Esophagus squamous epithelium (tissue), 5 donors: ENCODE measurements around the gene ATP8A1. TPM values are rescaled to one million over a fixed set of nuclear protein-coding genes. Genes with fewer than 3 reads are reported as not detected.

ENCODE experiments used
- DNase-seq: peaks from one replicate; lab custom pipeline; 2025; lab: John Stamatoyannopoulos, UW
- H3K27ac ChIP-seq, 4 donors: fragments of 200-600 bp; sonication (generic); one replicate each; pipeline ENCODE4 v1.5.1; 2016 to 2019; ENCODE audit warnings: mild to moderate bottlenecking in 1 of 4
- H3K27me3 ChIP-seq, 4 donors: fragments of 200-600 bp; sonication (generic); 1 replicate in 3 of 4; 2 replicates in 1 of 4; pipeline versions ENCODE4 v1.5.1 to v1.6.0; 2017 to 2021; ENCODE audit warnings: antibody characterized with exemption in 1 of 4
- H3K36me3 ChIP-seq, 3 donors: fragments of 200-600 bp; sonication (generic); one replicate each; pipeline ENCODE4 v1.5.1; 2016 to 2019
- H3K4me1 ChIP-seq, 3 donors: fragments of 200-600 bp; sonication (generic); one replicate each; pipeline ENCODE4 v1.5.1; 2017 to 2019
- H3K4me3 ChIP-seq, 4 donors: fragments of 200-600 bp; sonication (generic); 1 replicate in 3 of 4; 2 replicates in 1 of 4; pipeline ENCODE4 v1.5.1; 2016 to 2019; ENCODE audit warnings: mild to moderate bottlenecking in 2 of 4, moderate library complexity in 1 of 4
- H3K9me3 ChIP-seq, 3 donors: fragments of 200-600 bp; sonication (generic); one replicate each; pipeline ENCODE4 v1.5.1; 2016 to 2019
- CTCF ChIP-seq, 6 experiments: fragments of 450-650 bp in 4 of 6; fragments of 200-600 bp in 2 of 6; sonication (generic) in 2 of 6; IDR thresholded peaks; one replicate each; pipeline ENCODE4 v1.5.1; 2016 to 2019; ENCODE audit warnings: antibody characterized with exemption in 6 of 6, mild to moderate bottlenecking in 4 of 6, moderate library complexity in 4 of 6
- POLR2A ChIP-seq, 4 donors: fragments of 450-650 bp; IDR thresholded peaks; one replicate each; pipeline ENCODE4 v1.6.1; 2017; ENCODE audit warnings: antibody characterized with exemption in 4 of 4, mild to moderate bottlenecking in 4 of 4, moderate library complexity in 3 of 4
- WGBS, 2 donors: methylation state at CpG; one replicate each; pipeline ENCODE4 v1.1.5; 2018; 5-methylcytosine and 5-hydroxymethylcytosine counted together
- intact Hi-C: fragments of 100-400 bp; cut with DNase I; formaldehyde crosslinking; loops from one replicate; pipeline ENCODE4 v1.15.0; 2022
- total RNA-seq, 4 donors: library from RNA; depleted of rRNA; stranded (reverse); fragments of >200 nt; gene quantifications; one replicate each; pipeline ENCODE4 v1.1.0, GENCODE V29; 2016
- donor health status: DM: yes; HTN: yes; CAD: no.

The ATP8A1 gene
- total RNA-seq, 4 donors from 2014 or later = 1.9 to 11.8 (median 3.3) TPM

DNA sequence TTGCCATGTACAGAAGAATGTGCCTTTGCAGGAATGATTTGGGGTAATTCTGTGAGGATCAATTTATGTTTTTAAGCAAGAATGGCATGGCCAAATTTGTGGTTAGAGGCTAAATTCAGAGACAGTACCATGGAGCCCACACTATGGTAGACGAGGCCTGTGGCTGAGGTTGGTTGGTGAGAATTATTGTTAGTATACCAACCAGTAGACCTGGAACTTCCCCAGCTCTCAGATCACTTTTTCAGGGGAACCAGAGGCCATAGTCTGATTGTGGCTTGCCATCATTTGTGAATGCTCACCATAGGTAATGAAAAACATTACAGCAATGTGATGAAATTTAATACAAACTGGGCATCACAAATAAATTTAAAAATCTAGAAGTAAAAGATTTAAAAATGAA, 203.3 kb downstream of the ATP8A1 start:
- H3K27me3 ChIP-seq = no peaks in the 10 kb centered on the region
- TF ChIP-seq POLR2A (IDR thresholded peaks at IDR 0.05) (no peak), CTCF (IDR thresholded peaks at IDR 0.05) (no peak)
- intact Hi-C loops = no loop called here
- no peak for DNase-seq
- H3K27ac ChIP-seq = no peak overlapping the region
- 61 to 75% methylated on average over 1 of the region's 1 CpG for WGBS, 2 donors
- H3K4me3 ChIP-seq = no peak overlapping the region
- no peaks in the 10 kb centered on the region for H3K4me1 ChIP-seq
- no peaks in the 10 kb centered on the region for H3K36me3 ChIP-seq
- no peaks in the 10 kb centered on the region for H3K9me3 ChIP-seq

DNA sequence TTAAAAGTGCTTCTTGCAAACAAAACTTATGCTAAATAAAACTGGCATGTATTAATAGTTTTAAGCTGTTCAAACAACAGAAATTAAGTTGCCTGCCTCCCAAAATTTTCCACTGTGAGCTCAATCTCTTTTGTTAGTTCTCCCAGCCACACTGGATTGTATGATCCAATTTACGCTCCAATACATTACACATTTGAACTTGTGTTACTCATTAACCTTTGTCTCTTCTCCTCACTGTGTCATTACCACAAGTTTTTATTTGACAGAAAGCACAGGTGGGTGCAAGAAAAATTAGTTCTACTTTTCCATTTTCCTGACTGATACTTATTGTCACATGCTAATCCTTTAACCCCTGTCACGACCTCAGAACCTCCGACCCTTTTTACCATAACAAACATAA, 204.1 kb downstream of the ATP8A1 start:
- no peaks in the 10 kb centered on the region for H3K4me1 ChIP-seq
- no peaks in the 10 kb centered on the region for H3K27me3 ChIP-seq
- 75 to 76% methylated on average over 3 of the region's 3 CpGs for WGBS, 2 donors
- H3K36me3 ChIP-seq = no peaks in the 10 kb centered on the region
- no peak overlapping the region for H3K27ac ChIP-seq
- DNase-seq = no peak
- intact Hi-C loops = no loop called here
- no peak for TF ChIP-seq CTCF (IDR thresholded peaks at IDR 0.05)
- TF ChIP-seq POLR2A (IDR thresholded peaks at IDR 0.05) = no peak
- no peaks in the 10 kb centered on the region for H3K9me3 ChIP-seq
- H3K4me3 ChIP-seq = no peak overlapping the region

DNA sequence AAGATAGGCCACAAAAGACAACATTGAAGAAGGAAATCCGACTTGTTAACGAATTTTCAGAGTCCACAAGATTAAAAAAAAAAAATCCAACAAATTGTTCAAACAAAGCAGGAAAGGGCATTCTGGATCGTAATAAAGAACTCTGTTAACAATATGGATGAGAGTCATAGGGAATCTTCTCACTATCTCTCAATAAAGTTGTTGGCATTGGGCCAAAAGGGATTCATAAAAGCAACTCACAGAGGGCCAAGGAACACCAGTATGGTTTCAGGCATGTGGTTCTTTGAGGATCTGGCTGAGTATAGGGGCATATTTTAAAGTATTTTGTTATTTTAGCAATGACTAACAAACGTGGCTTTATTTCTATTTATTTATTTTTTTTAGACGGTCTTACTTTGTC, 210.1 kb downstream of the ATP8A1 start:
- TF ChIP-seq POLR2A (IDR thresholded peaks at IDR 0.05) (no peak), CTCF (IDR thresholded peaks at IDR 0.05) (no peak)
- intact Hi-C loops = no loop called here
- 66 to 68% methylated on average over 5 of the region's 5 CpGs for WGBS, 2 donors

GRCh38 chr4:42445038-42445437, 211.9 kb downstream of the ATP8A1 start:
- no peak overlapping the region for H3K27ac ChIP-seq
- H3K27me3 ChIP-seq = no peaks in the 10 kb centered on the region
- H3K36me3 ChIP-seq = peaks cover 0 to 13% (median 0%) of the 10 kb centered on the region in 3 donors
- intact Hi-C loops = no loop called here
- DNase-seq = no peak
- H3K4me1 ChIP-seq = no peaks in the 10 kb centered on the region
- 80 to 83% methylated on average over 5 of the region's 5 CpGs for WGBS, 2 donors
- no peaks in the 10 kb centered on the region for H3K9me3 ChIP-seq
- TF ChIP-seq POLR2A (IDR thresholded peaks at IDR 0.05) (no peak), CTCF (IDR thresholded peaks at IDR 0.05) (no peak)
- H3K4me3 ChIP-seq = no peak overlapping the region

More for the DNA sequence above, 210.1 kb downstream of the ATP8A1 start:
- H3K4me3 ChIP-seq = no peak overlapping the region
- H3K27me3 ChIP-seq = no peaks in the 10 kb centered on the region
- H3K36me3 ChIP-seq = peaks cover 0 to 13% (median 0%) of the 10 kb centered on the region in 3 donors
- H3K4me1 ChIP-seq = no peaks in the 10 kb centered on the region
- H3K9me3 ChIP-seq = no peaks in the 10 kb centered on the region
- no peak for DNase-seq
- no peak overlapping the region for H3K27ac ChIP-seq

DNA sequence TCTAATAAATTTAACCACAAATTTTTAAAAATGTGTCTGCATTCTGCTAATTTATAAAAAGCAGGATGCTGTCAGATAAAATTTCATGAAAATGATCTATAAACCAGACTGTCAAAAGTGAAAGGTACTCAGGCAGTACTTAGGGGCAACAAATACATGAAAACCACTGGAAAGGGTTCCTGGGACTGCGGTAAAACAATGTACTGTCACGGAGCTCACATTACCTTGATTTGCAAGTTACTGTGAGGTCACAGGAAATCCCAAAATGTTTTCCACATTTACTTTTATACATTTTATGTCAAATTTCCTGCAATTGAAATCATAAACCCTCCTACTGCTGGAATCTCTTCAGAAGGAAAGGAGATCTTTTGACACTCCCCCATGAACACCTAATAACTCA, 214.3 kb downstream of the ATP8A1 start:
- H3K27ac ChIP-seq = no peak overlapping the region
- TF ChIP-seq POLR2A (IDR thresholded peaks at IDR 0.05) = no peak
- no peak for TF ChIP-seq CTCF (IDR thresholded peaks at IDR 0.05)
- no peaks in the 10 kb centered on the region for H3K27me3 ChIP-seq
- intact Hi-C loops = no loop called here
- H3K9me3 ChIP-seq = no peaks in the 10 kb centered on the region
- DNase-seq = no peak
- no peaks in the 10 kb centered on the region for H3K4me1 ChIP-seq
- 97 to 98% methylated on average over 2 of the region's 2 CpGs for WGBS, 2 donors
- peaks cover 0 to 13% (median 0%) of the 10 kb centered on the region in 3 donors for H3K36me3 ChIP-seq
- H3K4me3 ChIP-seq = no peak overlapping the region
